ENCODE results near the gene NUPR1. TPM values are rescaled to one million over a fixed set of nuclear protein-coding genes. Genes with fewer than 3 reads are reported as not detected.
"Not testable (repeated sequence)": the region's sequence is repeated elsewhere in the genome, so short reads cannot be mapped to it uniquely, and the experiment has no call there.

Gene NUPR1
- total and polyA plus RNA-seq, 8 donors, result 4.2 to 251 (median 74.9) TPM

DNA sequence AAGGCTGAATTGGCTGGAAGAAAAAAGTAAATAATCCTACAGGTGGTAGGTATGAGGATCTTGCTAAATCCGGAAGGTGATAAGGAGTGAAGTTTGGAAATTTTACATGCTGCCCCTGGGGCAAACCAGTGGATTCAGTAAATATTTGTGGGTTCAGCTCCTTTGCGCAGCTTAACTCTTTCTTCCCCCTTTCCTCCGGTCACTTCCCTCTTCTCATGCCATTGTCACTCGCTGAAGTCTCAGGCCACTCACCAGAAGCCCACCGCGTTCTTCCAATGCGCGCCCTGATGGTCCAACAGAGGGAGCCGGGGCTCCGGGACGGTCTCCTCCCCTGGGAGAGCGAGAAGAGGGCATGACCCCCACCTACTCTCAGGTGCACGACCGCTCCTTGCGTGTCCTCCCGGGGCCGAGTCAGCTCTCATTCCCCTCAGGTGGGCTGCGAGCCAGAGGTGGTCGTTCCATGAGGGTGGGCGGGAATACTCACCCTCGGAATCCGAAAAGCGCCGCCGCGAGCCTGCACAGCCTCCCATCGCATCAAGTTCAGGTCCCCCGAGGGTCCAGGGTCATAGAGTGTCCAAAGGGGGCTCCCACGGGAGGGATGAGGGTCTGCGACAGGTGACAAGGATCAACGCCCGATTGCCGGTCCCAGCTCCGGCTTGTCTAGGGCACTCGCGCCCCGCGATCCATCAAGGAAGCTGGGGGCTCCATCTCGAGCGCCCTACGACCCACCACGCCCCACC lies 47.4 kb downstream of the NUPR1 start:
- intact Hi-C loops (cut with DNase I; ENCODE audit: low total_unique reads), result no loop called here
- WGBS, 5 donors, result 0 to 1% (median 0%) methylated on average over 28 to 42 of the region's 42 CpGs

GRCh38 chr16:28486266-28486665 lies 52.5 kb downstream of the NUPR1 start:
- Histone ChIP-seq H3K27ac (no peak overlapping the region), H3K9me3 (no peaks in the 10 kb centered on the region), H3K27me3 (no peaks in the 10 kb centered on the region), H3K36me3 (peaks cover 57 to 87% (median 82%) of the 10 kb centered on the region in 4 donors), H3K4me1 (peaks cover 4 to 35% (median 24%) of the 10 kb centered on the region in 4 donors), H3K4me3 (no peak overlapping the region)
- TF ChIP-seq POLR2AphosphoS5 (IDR thresholded peaks at IDR 0.05), result no peak
- TF ChIP-seq POLR2A (IDR thresholded peaks at IDR 0.05), result no peak
- TF ChIP-seq, protein P1, sequence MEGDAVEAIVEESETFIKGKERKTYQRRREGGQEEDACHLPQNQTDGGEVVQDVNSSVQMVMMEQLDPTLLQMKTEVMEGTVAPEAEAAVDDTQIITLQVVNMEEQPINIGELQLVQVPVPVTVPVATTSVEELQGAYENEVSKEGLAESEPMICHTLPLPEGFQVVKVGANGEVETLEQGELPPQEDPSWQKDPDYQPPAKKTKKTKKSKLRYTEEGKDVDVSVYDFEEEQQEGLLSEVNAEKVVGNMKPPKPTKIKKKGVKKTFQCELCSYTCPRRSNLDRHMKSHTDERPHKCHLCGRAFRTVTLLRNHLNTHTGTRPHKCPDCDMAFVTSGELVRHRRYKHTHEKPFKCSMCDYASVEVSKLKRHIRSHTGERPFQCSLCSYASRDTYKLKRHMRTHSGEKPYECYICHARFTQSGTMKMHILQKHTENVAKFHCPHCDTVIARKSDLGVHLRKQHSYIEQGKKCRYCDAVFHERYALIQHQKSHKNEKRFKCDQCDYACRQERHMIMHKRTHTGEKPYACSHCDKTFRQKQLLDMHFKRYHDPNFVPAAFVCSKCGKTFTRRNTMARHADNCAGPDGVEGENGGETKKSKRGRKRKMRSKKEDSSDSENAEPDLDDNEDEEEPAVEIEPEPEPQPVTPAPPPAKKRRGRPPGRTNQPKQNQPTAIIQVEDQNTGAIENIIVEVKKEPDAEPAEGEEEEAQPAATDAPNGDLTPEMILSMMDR (IDR thresholded peaks at IDR 0.05), result no peak
- TF ChIP-seq EP300 (IDR thresholded peaks at IDR 0.05), result no peak
- DNase-seq, result no peak
- intact Hi-C loops (cut with DNase I; ENCODE audit: low total_unique reads), result no loop called here
- WGBS, 5 donors, result 95 to 100% (median 96%) methylated on average over 3 to 5 of the region's 5 CpGs

More for the DNA sequence above, 47.4 kb downstream of the NUPR1 start:
- peak overlapping the region; percentile 84 to 94 (median 90) for H3K4me3 ChIP-seq
- TF ChIP-seq EP300 (IDR thresholded peaks at IDR 0.05), result no peak
- TF ChIP-seq, protein P1 (IDR thresholded peaks at IDR 0.05), result no peak
- no peak for TF ChIP-seq POLR2AphosphoS5 (IDR thresholded peaks at IDR 0.05)
- no peak for TF ChIP-seq POLR2A (IDR thresholded peaks at IDR 0.05)
- peaks cover 13 to 44% (median 24%) of the 10 kb centered on the region in 4 donors for H3K4me1 ChIP-seq
- DNase-seq, result peak in 1 of 2 donors; percentile 52
- no peaks in the 10 kb centered on the region for H3K9me3 ChIP-seq
- H3K36me3 ChIP-seq, result peaks cover 29 to 37% (median 35%) of the 10 kb centered on the region in 4 donors
- H3K27me3 ChIP-seq, result no peaks in the 10 kb centered on the region
- peak overlapping the region; percentile 90 to 97 (median 92) for H3K27ac ChIP-seq

- intact Hi-C loops (cut with DNase I; ENCODE audit: low total_unique reads); H3K27ac ChIP-seq; H3K9me3 ChIP-seq; H3K4me3 ChIP-seq; H3K27me3 ChIP-seq; DNase-seq: not testable (repeated sequence)
- 94 to 99% (median 96%) methylated on average over 5 of the region's 5 CpGs for WGBS, 5 donors
- H3K36me3 ChIP-seq, result peaks cover 57 to 99% (median 95%) of the 10 kb centered on the region in 4 donors
- peaks cover 0 to 12% (median 5%) of the 10 kb centered on the region in 4 donors for H3K4me1 ChIP-seq
These were observed 55.4 kb downstream of the NUPR1 start for GRCh38 chr16:28483361-28483760.

Other genes with a start within 250 kb of the NUPR1 start
- 1 to 10 TPM in 1 of 5 donors, under 1 TPM in 3, not detected in 1; 0.37 to 2.0 (median 0.74) TPM for gene SBK1, start 246.4 kb downstream of the NUPR1 start, total RNA-seq
- under 1 TPM; 0.31 to 0.87 (median 0.63) TPM for gene SBK1, start 246.4 kb downstream of the NUPR1 start, polyA plus RNA-seq
- 1 to 10 TPM in 2 of 5 donors, not detected in 3; 2.3 to 6.8 TPM for gene NPIPB6, start 175.5 kb downstream of the NUPR1 start, total RNA-seq
- gene NPIPB6, start 175.5 kb downstream of the NUPR1 start, polyA plus RNA-seq, result 1 to 10 TPM in 1 of 3 donors, not detected in 2; 1.8 TPM
- gene EIF3CL, start 135.1 kb downstream of the NUPR1 start, total RNA-seq, result 100 to 1,000 TPM in 3 of 5 donors, 10 to 100 TPM in 2; 96.0 to 227 (median 110) TPM
- 100 to 1,000 TPM in 1 of 3 donors, 10 to 100 TPM in 2; 63.4 to 101 (median 77.1) TPM for gene EIF3CL, start 135.1 kb downstream of the NUPR1 start, polyA plus RNA-seq
- not detected for gene NPIPB7, start 66.6 kb downstream of the NUPR1 start, total RNA-seq
- gene NPIPB7, start 66.6 kb downstream of the NUPR1 start, polyA plus RNA-seq, result under 1 TPM in 1 of 3 donors, not detected in 2; 0.28 TPM
- 10 to 100 TPM; 10.5 to 55.6 (median 22.8) TPM for gene CLN3, start 46.9 kb downstream of the NUPR1 start, total RNA-seq
- gene CLN3, start 46.9 kb downstream of the NUPR1 start, polyA plus RNA-seq, result 10 to 100 TPM in 2 of 3 donors, 1 to 10 TPM in 1; 6.6 to 25.0 (median 10.8) TPM
- 10 to 100 TPM in 1 of 5 donors, 1 to 10 TPM in 2, not detected in 2; 1.1 to 86.9 (median 1.2) TPM for gene APOBR, start 44.3 kb downstream of the NUPR1 start, total RNA-seq
- gene APOBR, start 44.3 kb downstream of the NUPR1 start, polyA plus RNA-seq, result 1 to 10 TPM in 1 of 3 donors, under 1 TPM in 2; 0.83 to 1.5 (median 0.92) TPM
- gene IL27, start 32.1 kb downstream of the NUPR1 start, total RNA-seq, result not detected
- under 1 TPM in 1 of 3 donors, not detected in 2; 0.20 TPM for gene IL27, start 32.1 kb downstream of the NUPR1 start, polyA plus RNA-seq
- 100 to 1,000 TPM in 1 of 5 donors, 10 to 100 TPM in 2, 1 to 10 TPM in 2; 4.3 to 115 (median 12.9) TPM for gene SGF29, start 14.9 kb upstream of the NUPR1 start, total RNA-seq
- 10 to 100 TPM; 32.2 to 52.5 (median 33.7) TPM for gene SGF29, start 14.9 kb upstream of the NUPR1 start, polyA plus RNA-seq
- under 1 TPM in 3 of 5 donors, not detected in 2; 0.18 to 0.87 (median 0.43) TPM for gene SULT1A2, start 58.1 kb upstream of the NUPR1 start, total RNA-seq
- gene SULT1A2, start 58.1 kb upstream of the NUPR1 start, polyA plus RNA-seq, result 1 to 10 TPM; 1.1 to 2.4 (median 1.5) TPM
- gene SULT1A1, start 71.1 kb upstream of the NUPR1 start, total RNA-seq, result 10 to 100 TPM in 4 of 5 donors, 1 to 10 TPM in 1; 6.2 to 99.8 (median 66.9) TPM
- gene SULT1A1, start 71.1 kb upstream of the NUPR1 start, polyA plus RNA-seq, result 10 to 100 TPM; 27.7 to 74.8 (median 34.4) TPM
- 1 to 10 TPM in 1 of 5 donors, not detected in 4; 1.0 TPM for gene NPIPB8, start 99.1 kb upstream of the NUPR1 start, total RNA-seq
- under 1 TPM in 1 of 3 donors, not detected in 2; 0.08 TPM for gene NPIPB8, start 99.1 kb upstream of the NUPR1 start, polyA plus RNA-seq
- 100 to 1,000 TPM; 147 to 878 (median 271) TPM for gene EIF3C, start 172.5 kb upstream of the NUPR1 start, total RNA-seq
- 1,000 to 10,000 TPM in 1 of 3 donors, 100 to 1,000 TPM in 2; 590 to 1,037 (median 927) TPM for gene EIF3C, start 172.5 kb upstream of the NUPR1 start, polyA plus RNA-seq
- gene NPIPB9, start 212.8 kb upstream of the NUPR1 start, total RNA-seq, result 10 to 100 TPM in 2 of 5 donors, 1 to 10 TPM in 2, not detected in 1; 7.1 to 24.3 (median 10.1) TPM
- under 1 TPM in 1 of 3 donors, not detected in 2; 0.40 TPM for gene NPIPB9, start 212.8 kb upstream of the NUPR1 start, polyA plus RNA-seq

All from stomach (tissue), 9 donors.